ENCODE measurements around the gene ENOSF1. TPM values are rescaled to one million over a fixed set of nuclear protein-coding genes. Genes with fewer than 3 reads are reported as not detected.

The ENOSF1 gene
- total and polyA plus RNA-seq, 2 of the 13 experiments (the other 11 are each of a cell fraction or from before 2014, with no cell fraction given) = 37.6 to 40.1 TPM

GRCh38 chr18:693466-694187, 18.8 kb downstream of the ENOSF1 start:
- no peak for FAIRE-seq
- CTCF ChIA-PET (ENCODE audit: low intra/inter-chr PET ratio, low total read pairs) = no interaction called here
- TF ChIP-seq KAT7 (CRISPR knock-in tag; IDR thresholded peaks at IDR 0.05; ENCODE audit: borderline replicate concordance) (no peak), ZHX1 (CRISPR knock-in tag; IDR thresholded peaks at IDR 0.05; ENCODE audit: low read depth) (no peak), NFKBIZ (CRISPR knock-in tag; IDR thresholded peaks at IDR 0.05) (no peak), ZNF841 (CRISPR knock-in tag; IDR thresholded peaks at IDR 0.05; ENCODE audit: borderline replicate concordance) (no peak), SAFB2 (CRISPR knock-in tag; IDR thresholded peaks at IDR 0.05; ENCODE audit: borderline replicate concordance, low read depth) (no peak), GATA4 (IDR thresholded peaks at IDR 0.05; ENCODE audit: borderline replicate concordance, low read depth) (no peak), ZNF770 (CRISPR knock-in tag; IDR thresholded peaks at IDR 0.05) (no peak), E2F1 (CRISPR knock-in tag; IDR thresholded peaks at IDR 0.05) (no peak), ZSCAN22 (CRISPR knock-in tag; IDR thresholded peaks at IDR 0.05) (no peak), ZNF337 (CRISPR knock-in tag; IDR thresholded peaks at IDR 0.05; ENCODE audit: borderline replicate concordance, low read depth) (no peak), ATRX (CRISPR knock-in tag; IDR thresholded peaks at IDR 0.05; ENCODE audit: borderline replicate concordance) (no peak)

More at GRCh38 chr18:693466-694187, 18.8 kb downstream of the ENOSF1 start:
- Histone ChIP-seq H3K4me1 (ENCODE audit: insufficient read depth, low read length) (no peaks in the 10 kb centered on the region), H3K27ac (ENCODE audit: extremely low read length, insufficient read depth, low read length) (no peak overlapping the region), H4K20me1 (ENCODE audit: insufficient read depth, low read length) (no peaks in the 10 kb centered on the region), H3K4me2 (ENCODE audit: low read depth, low read length) (no peak overlapping the region), H3K79me2 (ENCODE audit: insufficient read depth, low read length) (no peaks in the 10 kb centered on the region), H3K9me3 (ENCODE audit: low read length) (no peaks in the 10 kb centered on the region), H2AFZ (ENCODE audit: low read length) (no peak overlapping the region), H3K9ac (ENCODE audit: insufficient read depth, low read depth, low read length) (no peak overlapping the region), H3K27me3 (ENCODE audit: control insufficient read depth in 1 of 2, insufficient read depth in 2 of 2, low read length in 2 of 2) (no peaks in the 10 kb centered on the region), H3K36me3 (replicated peaks in 1 of 2; ENCODE audit: control insufficient read depth in 1 of 2, insufficient read depth in 2 of 2, low read length in 2 of 2) (peaks cover 19 to 70% of the 10 kb centered on the region in 2 experiments), H3K4me3 (replicated peaks in 1 of 3; ENCODE audit: insufficient read depth in 1 of 3, low read depth in 2 of 3, low read length in 3 of 3) (no peak overlapping the region)
- BruUV-seq (replicated peaks) = no TSS peak
- POLR2A ChIA-PET = interaction anchor here (1.2 to 2.1 kb wide), 2 partner anchors 9 to 35 kb away, joined by 4 to 6 read pairs; no protein-coding TSS in a partner anchor
- intact Hi-C loops (cut with micrococcal nuclease; ENCODE audit: unreplicated experiment) (no loop called here), in situ Hi-C loops (cut with HindIII; ENCODE audit: extremely low pct_ligation_motif_present, low pct_unique_long_range_greater_than_20kb) (no loop called here)
- ATAC-seq (no peak), DNase-seq (ENCODE audit: low spot score) (no peak)
- WGBS (ENCODE audit: low lambda C conversion rate) = 90% methylated on average over 8 of the region's 8 CpGs

All from HepG2 (cell line).